DOHH2 (cell line): ENCODE measurements around the gene TRPM4.

Experiments
- H3F3A ChIP-seq: fragments of 200-600 bp; sonication (generic), shearing (Covaris generic); 2 replicates; pipeline ENCODE4 v1.6.0; 2016; ENCODE audit warnings: antibody characterized with exemption, mild to moderate bottlenecking; ENCODE audit not compliant: control insufficient read depth, insufficient read depth
- H3K27ac ChIP-seq: fragments of 200-600 bp; sonication (generic); 2 replicates; pipeline ENCODE4 v1.5.1; 2014; ENCODE audit warnings: low read depth, mild to moderate bottlenecking, low read length, moderate library complexity
- H3K27me3 ChIP-seq: fragments of 200-600 bp; sonication (generic); 2 replicates; pipeline ENCODE4 v1.6.1; 2014; ENCODE audit warnings: mild to moderate bottlenecking, low read length, mixed read lengths; ENCODE audit not compliant: control insufficient read depth
- H3K36me3 ChIP-seq: fragments of 200-600 bp; sonication (generic); 2 replicates; pipeline ENCODE4 v1.6.1; 2014; ENCODE audit warnings: mild to moderate bottlenecking, low read length, moderate library complexity, mixed read lengths; ENCODE audit not compliant: control insufficient read depth
- H3K4me1 ChIP-seq: fragments of 200-600 bp; sonication (generic); 2 replicates; pipeline ENCODE4 v1.6.1; 2014; ENCODE audit warnings: mild to moderate bottlenecking, low read length, mixed read lengths; ENCODE audit not compliant: control insufficient read depth
- H3K4me2 ChIP-seq: fragments of 200-600 bp; sonication (generic); 2 replicates; pipeline ENCODE4 v1.6.0; 2014; ENCODE audit warnings: mild to moderate bottlenecking, low read length, moderate library complexity
- H3K4me3 ChIP-seq: fragments of 200-600 bp; sonication (generic); 2 replicates; pipeline ENCODE4 v1.5.1; 2014; ENCODE audit warnings: mild to moderate bottlenecking, low read length, mixed read lengths
- H3K79me2 ChIP-seq: fragments of 200-600 bp; sonication (generic); 2 replicates; pipeline ENCODE4 v1.6.1; 2014; ENCODE audit warnings: mild to moderate bottlenecking, low read length, mixed read lengths; ENCODE audit not compliant: control insufficient read depth
- H3K9me2 ChIP-seq: fragments of 200-600 bp; sonication (generic); replicated peaks from 2 replicates; pipeline ENCODE4 v1.6.1; 2014; ENCODE audit warnings: mild to moderate bottlenecking, low read length, mixed read lengths; ENCODE audit not compliant: control insufficient read depth
- H3K9me3 ChIP-seq: fragments of 200-600 bp; sonication (generic); 2 replicates; pipeline ENCODE4 v1.6.1; 2014; ENCODE audit warnings: antibody characterized with exemption, low read length, mixed read lengths; ENCODE audit not compliant: control insufficient read depth, insufficient read depth
- H4K20me1 ChIP-seq: fragments of 200-600 bp; sonication (generic); 2 replicates; pipeline ENCODE4 v1.6.0; 2014; ENCODE audit warnings: low read depth, mild to moderate bottlenecking, antibody characterized with exemption, low read length, moderate library complexity; ENCODE audit not compliant: control insufficient read depth, insufficient read depth
- CTCF ChIP-seq: fragments of 200-600 bp; sonication (generic); IDR thresholded peaks from one replicate; pipeline ENCODE4 v1.5.1; 2014; ENCODE audit warnings: antibody characterized with exemption, mild to moderate bottlenecking, low read depth, low read length; ENCODE audit not compliant: poor library complexity, severe bottlenecking
- EZH2phosphoT487 ChIP-seq: fragments of 200-600 bp; sonication (generic); IDR thresholded peaks from 2 replicates; pipeline ENCODE4 v1.6.1; 2017; ENCODE audit warnings: borderline replicate concordance, mild to moderate bottlenecking, antibody characterized with exemption, low read length, moderate library complexity, mixed read lengths

Gene TRPM4

GRCh38 chr19:49165111-49165750 is 7.6 kb downstream of the TRPM4 start:
- no peak overlapping the region for H3K27ac ChIP-seq
- no peaks in the 10 kb centered on the region for H3F3A ChIP-seq
- no peaks in the 10 kb centered on the region for H3K27me3 ChIP-seq
- no peaks in the 10 kb centered on the region for H3K9me3 ChIP-seq
- no peak overlapping the region for H3K4me3 ChIP-seq
- no peaks in the 10 kb centered on the region for H4K20me1 ChIP-seq
- TF ChIP-seq CTCF (no peak), EZH2phosphoT487 (no peak)
- no peaks in the 10 kb centered on the region for H3K36me3 ChIP-seq
- H3K4me1 ChIP-seq = no peaks in the 10 kb centered on the region
- H3K4me2 ChIP-seq = no peak overlapping the region
- H3K9me2 ChIP-seq = no peaks in the 10 kb centered on the region
- no peaks in the 10 kb centered on the region for H3K79me2 ChIP-seq

DNA sequence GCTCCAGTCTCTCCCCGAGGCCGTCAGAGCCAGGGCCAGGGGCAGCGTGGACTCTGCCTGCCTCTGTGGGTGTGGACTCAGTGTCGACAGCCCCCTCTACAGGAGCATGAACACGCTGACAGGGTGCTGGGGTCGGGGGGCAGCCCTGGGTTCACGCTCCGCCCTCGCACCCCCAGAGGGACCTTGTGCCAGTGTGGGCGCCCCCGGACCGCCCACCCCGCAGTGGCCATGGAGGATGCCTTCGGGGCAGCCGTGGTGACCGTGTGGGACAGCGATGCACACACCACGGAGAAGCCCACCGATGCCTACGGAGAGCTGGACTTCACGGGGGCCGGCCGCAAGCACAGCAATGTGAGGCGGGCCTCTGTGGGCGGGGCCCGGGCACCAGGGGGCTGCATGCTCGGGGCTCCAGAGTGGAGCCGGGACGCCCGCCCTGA is 8.3 kb downstream of the TRPM4 start:
- no peak overlapping the region for H3K27ac ChIP-seq
- TF ChIP-seq EZH2phosphoT487 = no peak
- TF ChIP-seq CTCF = no peak
- H3K9me3 ChIP-seq = no peaks in the 10 kb centered on the region

GRCh38 chr19:49167857-49168409 is 10.3 kb downstream of the TRPM4 start:
- Histone ChIP-seq H3K4me2 (no peak overlapping the region), H4K20me1 (no peaks in the 10 kb centered on the region), H3K27me3 (no peaks in the 10 kb centered on the region), H3K36me3 (no peaks in the 10 kb centered on the region), H3K9me2 (no peaks in the 10 kb centered on the region), H3K79me2 (no peaks in the 10 kb centered on the region), H3K4me3 (no peak overlapping the region), H3K9me3 (no peaks in the 10 kb centered on the region), H3F3A (no peaks in the 10 kb centered on the region), H3K27ac (no peak overlapping the region), H3K4me1 (no peaks in the 10 kb centered on the region)
- no peak for TF ChIP-seq EZH2phosphoT487
- TF ChIP-seq CTCF = no peak

More for the DNA sequence above, 8.3 kb downstream of the TRPM4 start:
- H4K20me1 ChIP-seq = no peaks in the 10 kb centered on the region
- H3K4me1 ChIP-seq = no peaks in the 10 kb centered on the region
- H3K27me3 ChIP-seq = no peaks in the 10 kb centered on the region
- H3K4me3 ChIP-seq = no peak overlapping the region
- H3K9me2 ChIP-seq = no peaks in the 10 kb centered on the region
- H3K4me2 ChIP-seq = no peak overlapping the region
- no peaks in the 10 kb centered on the region for H3K79me2 ChIP-seq
- H3K36me3 ChIP-seq = no peaks in the 10 kb centered on the region
- no peaks in the 10 kb centered on the region for H3F3A ChIP-seq
